RPMI7951 (cell line): ENCODE measurements around the gene RNF39. TPM values are rescaled to one million over a fixed set of nuclear protein-coding genes. Genes with fewer than 3 reads are reported as not detected.

Experiments used
- DNase-seq: peaks from one replicate; pipeline ENCODE4 v3.0.0-alpha.2; 2012; ENCODE audit warnings: low read depth
- total RNA-seq: library from RNA; depleted of rRNA; stranded (reverse); fragments of >200 nt; shearing (Covaris generic); gene quantifications from 2 replicates; pipeline ENCODE4 v1.2.3, GENCODE V29; 2014

The RNF39 gene
- total RNA-seq, 1 experiment from 2014 or later = not detected

DNA sequence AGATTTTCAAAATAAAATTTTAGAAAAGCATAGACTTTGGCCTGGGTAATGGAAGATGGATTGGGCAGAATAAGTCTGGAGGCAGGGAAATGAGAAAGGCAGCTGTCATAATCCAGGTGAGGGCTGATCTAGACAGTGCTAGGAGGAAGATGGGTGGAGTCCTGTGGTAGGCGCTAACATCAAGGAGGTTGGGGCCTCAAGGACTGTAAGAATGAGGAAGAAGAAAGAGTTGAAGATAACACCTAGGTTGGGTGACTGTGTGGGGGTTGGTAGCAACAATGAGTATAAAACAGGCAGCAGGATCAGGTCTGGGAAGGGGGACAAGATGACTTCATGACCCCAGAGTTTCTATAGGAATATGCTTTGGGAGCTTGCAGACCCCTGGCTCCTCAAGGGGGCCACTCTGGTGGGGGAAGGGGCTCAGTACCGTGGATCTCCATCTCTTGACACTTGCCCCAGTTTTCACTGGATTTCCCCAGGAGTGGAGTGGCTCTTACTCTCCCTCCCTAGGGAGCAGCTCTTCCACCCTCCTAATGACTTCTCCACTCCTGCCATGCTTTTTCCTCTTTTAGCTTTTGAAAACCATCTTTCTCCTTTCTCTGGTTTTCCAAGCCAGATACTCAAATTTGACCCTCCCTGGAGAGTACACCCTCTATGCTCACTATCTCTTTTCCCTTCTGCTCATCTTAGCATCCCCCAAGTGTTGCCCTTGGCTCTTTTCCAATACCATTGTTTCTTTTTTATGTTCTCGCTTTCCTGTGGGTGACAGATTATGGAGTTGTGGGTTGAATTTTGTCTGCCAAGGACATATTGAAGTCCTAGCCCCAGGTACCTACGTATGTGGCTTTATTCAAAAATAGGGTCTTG, 22.6 kb upstream of the RNF39 start:
- DNase-seq = no peak

- no peak for DNase-seq
These were observed 21.3 kb upstream of the RNF39 start for GRCh38 chr6:30096829-30097228.

DNA sequence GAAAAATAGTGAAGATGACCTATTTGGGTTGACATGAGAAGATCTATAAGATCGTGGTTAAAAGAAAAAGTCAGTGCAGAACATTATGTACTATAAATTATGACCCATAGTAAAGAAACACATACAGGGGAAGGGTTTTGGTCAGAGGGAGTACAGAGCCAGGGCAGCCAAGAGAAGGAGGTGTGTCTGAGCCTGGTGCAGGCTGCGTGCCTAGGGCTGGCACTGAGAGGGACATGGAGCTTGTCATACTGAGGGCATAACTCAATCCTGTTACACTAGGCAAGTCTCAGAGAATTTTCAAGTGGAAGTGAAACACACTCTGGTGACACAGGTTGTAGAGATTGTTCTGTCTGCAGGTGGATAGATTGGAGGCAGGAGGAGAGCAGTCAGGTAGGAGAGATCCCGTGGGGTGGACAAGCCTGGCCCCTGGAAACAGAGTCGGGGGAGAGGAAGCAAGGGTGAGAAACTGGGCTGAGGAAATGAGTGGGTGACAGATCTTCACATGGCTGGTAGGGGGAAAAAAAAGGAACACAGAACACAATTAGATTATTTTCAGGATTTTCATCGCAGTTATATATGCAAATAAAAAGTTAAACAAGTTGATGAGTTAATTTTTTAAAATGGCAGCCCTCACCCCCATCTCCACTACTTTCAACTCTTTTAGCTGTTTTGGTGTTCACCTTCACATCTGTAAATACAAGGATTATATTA, 18.5 kb upstream of the RNF39 start:
- DNase-seq = no peak

DNA sequence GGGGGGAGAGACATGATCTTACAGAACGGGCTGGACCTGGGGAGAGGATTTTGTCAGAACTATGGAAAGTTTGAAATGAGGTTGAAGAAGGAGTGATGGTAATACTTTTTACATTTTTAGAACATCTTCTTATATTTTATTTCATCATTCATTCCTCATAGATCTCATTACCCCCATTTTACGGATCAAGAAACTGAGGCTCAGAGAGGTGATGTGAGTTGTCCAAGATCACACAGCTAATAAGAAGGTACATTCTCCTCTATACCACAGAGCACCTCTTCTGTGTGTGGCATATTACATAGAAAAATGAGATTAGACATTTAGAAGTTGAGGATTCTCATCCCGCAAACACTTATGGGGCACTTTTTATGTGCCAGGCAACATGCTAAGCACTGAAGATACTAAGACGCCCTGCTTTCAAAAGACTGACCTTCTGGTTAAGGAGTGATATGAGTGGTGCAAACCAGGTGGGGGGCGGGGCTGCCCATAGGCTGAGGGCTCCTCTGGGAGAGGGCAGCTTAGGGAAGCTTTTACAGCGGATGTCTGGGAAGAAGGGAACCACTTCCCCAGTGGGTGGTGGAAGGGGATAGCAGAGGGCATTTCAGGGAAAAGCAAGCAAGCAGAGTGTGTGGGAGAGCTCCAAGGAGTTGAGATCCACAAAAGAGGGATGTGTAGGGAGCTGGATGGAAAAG, 17.4 kb upstream of the RNF39 start:
- no peak for DNase-seq

GRCh38 chr6:30091577-30092381, 16.2 kb upstream of the RNF39 start:
- DNase-seq = peak; percentile 79

DNA sequence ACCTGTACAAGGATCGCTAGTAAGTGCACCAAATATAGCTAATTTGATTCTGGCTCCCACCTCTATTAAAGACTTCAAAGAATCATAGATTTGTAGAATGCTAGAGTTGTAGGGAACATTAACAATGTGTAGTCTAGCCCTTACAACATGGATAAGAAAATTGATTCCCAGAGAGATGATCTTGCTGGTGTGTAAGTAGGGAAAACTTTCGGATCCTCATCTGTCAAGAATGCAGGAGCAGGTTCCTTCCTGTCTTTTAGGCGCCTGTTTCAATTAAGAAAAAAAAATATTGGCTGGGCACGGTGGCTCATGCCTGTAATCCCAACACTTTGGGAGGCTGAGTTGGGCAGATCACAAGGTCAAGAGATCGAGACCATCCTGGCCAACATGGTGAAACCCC, 12.3 kb upstream of the RNF39 start:
- no peak for DNase-seq

DNA sequence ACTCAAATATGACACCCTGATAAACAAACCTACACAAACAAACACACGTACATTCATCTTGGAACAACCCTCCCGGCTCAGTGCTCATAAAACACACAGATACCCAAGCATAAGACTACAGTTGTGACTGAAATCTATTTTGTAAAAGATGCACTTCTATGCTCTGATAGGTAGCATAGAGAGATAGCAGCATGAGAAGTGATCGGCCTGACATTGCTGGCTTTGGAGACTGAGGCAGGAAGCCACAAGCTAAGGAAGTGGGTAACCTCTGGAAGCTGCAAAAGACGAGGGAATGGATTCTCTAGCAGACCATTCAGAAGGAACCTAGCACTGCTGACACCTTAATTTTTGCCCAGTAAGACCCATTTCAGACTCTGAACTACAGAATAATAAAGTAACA, 1.6 kb upstream of the RNF39 start:
- DNase-seq = no peak

DNA sequence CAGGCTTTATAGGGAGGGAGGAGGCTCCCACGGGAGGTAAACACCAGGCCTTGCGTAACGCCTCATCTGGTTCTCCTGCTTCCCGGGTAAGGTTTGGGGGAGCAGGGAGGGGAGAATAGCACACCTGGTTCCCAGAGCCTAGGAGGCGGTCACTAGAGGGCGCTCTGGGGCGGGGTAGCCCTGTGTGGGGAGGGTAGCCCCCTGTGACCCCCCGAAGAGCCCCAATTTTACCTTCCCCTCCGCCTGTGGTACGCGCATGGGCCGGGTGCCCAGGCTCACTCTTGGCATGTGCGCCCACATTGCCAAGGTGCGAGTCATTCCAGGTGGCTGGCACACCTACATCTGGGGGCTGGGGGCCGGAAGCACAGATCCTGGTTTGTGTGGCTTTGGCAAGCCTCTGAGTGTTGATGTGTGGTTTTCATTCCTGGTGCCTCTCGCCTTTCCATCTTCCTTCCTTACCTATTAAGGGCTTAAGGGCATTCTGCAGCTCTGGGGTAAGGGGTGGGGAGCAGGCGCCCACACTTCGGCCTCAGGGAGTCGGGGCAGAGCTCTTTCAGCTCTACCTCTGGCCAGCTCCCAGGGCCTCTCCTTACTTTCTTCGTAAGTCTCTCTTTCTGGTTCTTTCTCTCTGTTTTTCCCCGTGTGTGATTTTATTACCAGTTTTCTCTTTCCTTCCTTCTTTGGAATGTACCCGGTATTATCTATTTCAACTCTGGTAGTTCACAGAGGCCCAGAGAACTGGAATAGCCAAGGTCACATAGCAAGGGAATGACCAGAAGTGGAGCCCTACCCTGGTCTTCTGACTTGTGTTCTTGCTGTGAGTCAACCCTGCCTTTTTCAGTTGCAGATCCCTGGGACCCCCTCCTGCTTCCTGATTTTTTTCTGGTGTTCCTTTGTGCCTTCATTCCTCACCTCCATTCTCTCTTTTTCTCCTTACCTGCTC, 492 bp upstream of the RNF39 start:
- no peak for DNase-seq

DNA sequence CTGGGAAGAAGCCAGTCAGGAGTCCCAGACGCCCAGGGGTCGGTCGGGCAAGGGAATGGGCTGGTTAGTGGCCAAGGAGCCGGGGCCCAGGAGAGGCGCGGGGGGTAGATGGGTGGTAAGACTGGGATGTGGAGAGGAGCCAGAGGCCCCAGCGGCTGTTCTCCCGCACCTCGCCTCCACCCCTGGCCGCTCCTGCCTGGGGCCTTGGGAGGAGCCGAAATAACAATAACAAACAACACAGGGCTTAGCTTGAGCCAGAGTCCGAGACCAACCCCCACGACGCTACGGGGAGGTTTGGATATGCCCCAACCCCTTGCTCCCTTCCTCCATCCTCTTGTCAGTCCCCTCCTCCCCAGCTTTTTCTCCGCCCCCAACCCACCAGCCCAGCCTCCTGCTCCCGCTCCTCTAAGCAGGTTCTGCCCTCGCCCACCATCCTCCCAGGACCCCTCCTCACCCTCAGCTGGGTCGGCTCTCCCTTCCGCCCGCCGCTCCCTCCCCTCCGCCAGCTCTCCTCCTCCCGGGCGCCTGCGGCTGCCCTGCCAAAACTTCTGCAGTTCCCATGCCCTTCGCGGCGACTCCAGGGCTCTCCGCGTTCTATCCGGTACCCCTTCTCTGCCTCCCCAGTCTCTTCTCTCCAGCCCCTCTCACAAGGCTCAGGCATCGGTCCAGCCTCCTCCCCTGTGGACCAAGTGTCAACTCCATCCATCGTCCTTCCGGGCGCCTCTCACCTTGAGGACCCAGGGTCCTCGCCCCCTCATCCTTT, 1.1 kb downstream of the RNF39 start:
- peak; percentile 11 for DNase-seq

DNA sequence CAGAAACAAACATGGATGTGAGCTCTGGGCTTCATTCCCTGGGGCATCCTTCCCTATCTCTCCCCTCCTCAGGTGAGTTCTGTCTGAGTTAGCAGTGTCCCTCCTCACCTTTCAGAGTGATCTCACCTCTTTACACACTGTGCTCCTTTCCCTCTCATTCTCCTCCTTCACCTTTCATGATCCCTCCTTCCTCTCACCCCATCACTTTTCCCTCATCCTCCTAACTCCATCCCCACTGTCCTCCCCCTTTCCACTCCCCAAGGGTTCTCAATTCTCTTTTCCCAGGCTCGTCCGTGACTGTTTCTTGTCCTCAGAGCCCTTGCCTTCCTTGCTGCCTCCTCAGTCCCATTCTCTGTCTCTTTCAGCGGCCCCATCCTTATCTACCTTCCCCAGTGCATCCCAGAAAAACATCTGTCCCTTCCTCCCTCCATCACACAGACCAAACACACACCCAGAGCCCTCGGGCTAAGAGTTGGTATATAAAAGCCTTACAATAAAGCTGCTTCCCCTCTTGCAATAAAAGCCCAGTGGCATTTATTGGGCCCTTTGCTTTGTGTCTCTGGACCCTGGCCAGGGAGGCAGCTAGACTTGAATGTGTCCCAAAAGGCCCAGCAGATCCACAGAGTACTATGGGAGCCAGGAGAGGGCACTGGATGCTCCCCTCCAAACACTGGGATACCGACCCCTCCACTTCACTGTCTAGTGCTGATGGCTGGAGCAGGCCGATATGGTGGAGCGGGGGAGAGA, 1.9 kb downstream of the RNF39 start:
- DNase-seq = no peak

GRCh38 chr6:30071858-30072257, 3.7 kb downstream of the RNF39 start:
- no peak for DNase-seq

DNA sequence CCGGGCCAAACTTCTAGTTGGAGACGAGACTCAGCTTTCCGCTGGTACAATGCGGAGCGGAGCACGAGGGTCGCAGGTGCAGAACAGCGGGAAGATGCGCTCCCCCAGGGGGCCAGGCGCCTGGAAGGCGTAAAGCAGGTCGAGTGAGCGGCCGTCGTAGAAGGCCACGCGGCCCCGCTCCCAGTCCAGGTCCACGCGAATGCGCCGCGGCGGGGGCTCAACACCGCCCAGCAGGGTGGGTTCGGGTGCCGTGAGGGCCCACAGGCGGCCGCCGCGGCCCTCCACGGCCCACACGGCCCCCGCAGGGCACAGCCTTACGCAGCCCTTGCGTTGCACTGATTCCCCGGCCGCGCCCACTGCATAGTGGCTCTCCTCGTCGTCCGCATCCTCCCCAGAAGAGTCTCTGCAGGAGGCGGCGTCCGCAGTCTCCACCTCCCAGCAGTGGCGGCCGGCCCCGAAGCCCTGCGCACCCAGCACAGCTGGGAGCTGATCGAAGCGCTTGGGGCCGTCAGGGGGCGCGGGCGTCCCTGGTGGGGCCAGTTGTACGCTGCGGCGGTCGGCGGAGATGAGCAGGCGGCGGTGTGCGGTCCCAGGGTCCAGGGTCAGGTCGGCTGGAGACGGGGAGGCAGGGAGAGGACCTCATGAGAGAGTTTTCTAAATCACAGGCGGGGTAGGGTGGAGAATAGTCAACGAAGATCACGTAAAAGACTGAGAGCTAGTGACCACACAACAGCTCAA, 4.3 kb downstream of the RNF39 start:
- no peak for DNase-seq

DNA sequence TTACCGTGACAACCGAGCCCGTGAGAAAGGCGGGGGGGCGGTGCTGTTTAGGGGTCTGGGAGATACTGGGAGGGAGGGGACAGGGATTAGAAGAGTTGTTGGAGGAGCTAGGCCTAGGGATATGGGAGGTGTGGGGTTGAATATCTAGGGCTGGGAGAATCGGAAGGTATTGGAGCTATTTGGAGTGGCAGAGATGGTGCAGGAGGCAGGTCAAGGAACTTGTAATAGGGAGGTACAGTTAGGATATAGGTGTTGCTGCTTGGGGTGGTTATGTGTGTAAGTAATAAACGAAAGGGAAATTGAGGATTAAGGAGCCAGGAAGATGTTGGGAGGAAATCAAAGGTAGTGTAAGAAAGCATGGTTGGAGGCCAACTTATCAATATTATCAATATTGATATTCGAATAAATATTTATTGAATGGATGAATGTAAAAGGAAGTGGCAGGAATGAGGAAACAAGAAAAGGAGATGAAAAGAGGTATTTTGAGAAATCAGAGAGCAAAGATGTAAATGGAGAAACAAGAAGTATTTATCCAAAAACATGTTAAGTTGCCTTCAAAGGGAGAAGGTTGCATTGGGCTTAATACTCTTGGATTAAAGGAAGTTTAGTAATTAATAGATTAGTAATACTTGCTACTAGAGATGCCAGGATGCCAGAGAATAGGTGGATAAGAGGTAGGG, 8.0 kb downstream of the RNF39 start:
- DNase-seq = no peak

- peak; percentile 99 for DNase-seq
These were observed 8.8 kb downstream of the RNF39 start, which contains the start of gene PPP1R11 for GRCh38 chr6:30066577-30067459. TSS of gene PPP1R11 (plus strand) at chr6:30067198. CDS start at chr6:30067411, 213 bp downstream.

- DNase-seq = no peak
These were observed 9.5 kb downstream of the RNF39 start for GRCh38 chr6:30066082-30066481.

GRCh38 chr6:30063315-30063714, 12.3 kb downstream of the RNF39 start:
- DNase-seq = no peak
